Thyroid gland (tissue), 4 donors: ENCODE measurements around the gene ERCC5. TPM values are rescaled to one million over a fixed set of nuclear protein-coding genes. Genes with fewer than 3 reads are reported as not detected.
A peak's percentile ranks its signal among the peaks of the same experiment; 100 is the strongest.

ENCODE experiments used
- DNase-seq, 2 donors: peaks; one replicate each; pipeline ENCODE4 v3.0.0-alpha.2; 2019
- H3K27ac ChIP-seq, 3 donors: fragments of 200-600 bp; sonication (generic); 1 replicate in 2 of 3; 2 replicates in 1 of 3; pipeline ENCODE4 v1.5.1; 2016 to 2019; ENCODE audit warnings: mild to moderate bottlenecking in 1 of 3, moderate library complexity in 1 of 3
- H3K27me3 ChIP-seq: fragments of 200-600 bp; sonication (generic); one replicate; pipeline ENCODE4 v1.5.1; 2019
- H3K36me3 ChIP-seq, 2 donors: fragments of 200-600 bp; sonication (generic); one replicate each; pipeline ENCODE4 v1.5.1; 2016 to 2019
- H3K4me1 ChIP-seq, 2 donors: fragments of 200-600 bp; sonication (generic); one replicate each; pipeline ENCODE4 v1.5.1; 2017 to 2019
- H3K4me3 ChIP-seq, 3 donors: fragments of 200-600 bp; sonication (generic); replicated peaks in 1 of 3; 1 replicate in 2 of 3; 2 replicates in 1 of 3; pipeline ENCODE4 v1.5.1; 2016; ENCODE audit warnings: mild to moderate bottlenecking in 1 of 3
- H3K9me3 ChIP-seq: fragments of 200-600 bp; sonication (generic); one replicate; pipeline ENCODE4 v1.5.1; 2017
- CTCF ChIP-seq, 6 experiments: fragments of 200-600 bp in 3 of 6; fragments of 450-650 bp in 3 of 6; sonication (generic) in 3 of 6; IDR thresholded peaks; one replicate each; pipeline ENCODE4 v1.5.1; 2016 to 2019; ENCODE audit warnings: antibody characterized with exemption in 6 of 6, mild to moderate bottlenecking in 2 of 6, inconsistent platforms in 1 of 6, moderate library complexity in 1 of 6
- POLR2A ChIP-seq, 2 donors: fragments of 450-650 bp; IDR thresholded peaks; one replicate each; pipeline ENCODE4 v1.6.1; 2017; ENCODE audit warnings: antibody characterized with exemption in 2 of 2, mild to moderate bottlenecking in 2 of 2, moderate library complexity in 1 of 2
- WGBS, 2 donors: methylation state at CpG; one replicate each; pipeline ENCODE4 v1.1.5; 2017; 5-methylcytosine and 5-hydroxymethylcytosine counted together
- intact Hi-C: fragments of 100-400 bp; cut with DNase I; formaldehyde crosslinking; loops from one replicate; pipeline ENCODE4 v1.15.1; 2023
- total RNA-seq, 4 donors: library from RNA; depleted of rRNA; stranded (reverse); fragments of >200 nt; gene quantifications; one replicate each; pipeline ENCODE4 v1.2.3, GENCODE V29; 2016

ERCC5 gene
- total RNA-seq, 4 donors from 2014 or later: 57.2 to 119 (median 102) TPM

GRCh38 chr13:102909971-102910370 lies 64.1 kb downstream of the ERCC5 start:
- H3K9me3 ChIP-seq: no peaks in the 10 kb centered on the region
- intact Hi-C loops: no loop called here

GRCh38 chr13:102911336-102911735 lies 65.5 kb downstream of the ERCC5 start:
- no peaks in the 10 kb centered on the region for H3K9me3 ChIP-seq
- intact Hi-C loops: no loop called here
- WGBS, 2 donors: 77 to 79% methylated on average over 6 of the region's 6 CpGs
- H3K27me3 ChIP-seq: no peaks in the 10 kb centered on the region
- DNase-seq: no peak
- TF ChIP-seq CTCF (IDR thresholded peaks at IDR 0.05) (no peak), POLR2A (IDR thresholded peaks at IDR 0.05) (no peak)
- no peak overlapping the region for H3K27ac ChIP-seq
- no peak overlapping the region for H3K4me3 ChIP-seq
- peaks cover 2 to 3% of the 10 kb centered on the region in 2 donors for H3K4me1 ChIP-seq
- no peaks in the 10 kb centered on the region for H3K36me3 ChIP-seq

More at GRCh38 chr13:102909971-102910370, 64.1 kb downstream of the ERCC5 start:
- Histone ChIP-seq H3K4me1 (peaks cover 5 to 10% of the 10 kb centered on the region in 2 donors), H3K4me3 (no peak overlapping the region), H3K27ac (no peak overlapping the region), H3K36me3 (no peaks in the 10 kb centered on the region), H3K27me3 (no peaks in the 10 kb centered on the region)
- DNase-seq: no peak
- TF ChIP-seq POLR2A (IDR thresholded peaks at IDR 0.05) (no peak), CTCF (IDR thresholded peaks at IDR 0.05) (no peak)
- 90 to 94% methylated on average over 3 of the region's 3 CpGs for WGBS, 2 donors

GRCh38 chr13:102912599-102912998 lies 66.8 kb downstream of the ERCC5 start:
- H3K27ac ChIP-seq: no peak overlapping the region
- H3K4me1 ChIP-seq: no peaks in the 10 kb centered on the region
- TF ChIP-seq CTCF (IDR thresholded peaks at IDR 0.05) (no peak), POLR2A (IDR thresholded peaks at IDR 0.05) (no peak)
- 90 to 92% methylated on average over 3 of the region's 3 CpGs for WGBS, 2 donors
- DNase-seq: no peak
- H3K9me3 ChIP-seq: no peaks in the 10 kb centered on the region
- H3K4me3 ChIP-seq: no peak overlapping the region
- H3K36me3 ChIP-seq: no peaks in the 10 kb centered on the region
- no peaks in the 10 kb centered on the region for H3K27me3 ChIP-seq
- intact Hi-C loops: no loop called here

GRCh38 chr13:102913914-102914313 lies 68.1 kb downstream of the ERCC5 start:
- no peaks in the 10 kb centered on the region for H3K36me3 ChIP-seq
- 28 to 31% methylated on average over 7 of the region's 7 CpGs for WGBS, 2 donors
- TF ChIP-seq POLR2A (IDR thresholded peaks at IDR 0.05): no peak
- TF ChIP-seq CTCF (IDR thresholded peaks at IDR 0.05): no peak
- H3K27ac ChIP-seq: no peak overlapping the region
- peak; percentile 32 to 52 for DNase-seq
- no peaks in the 10 kb centered on the region for H3K9me3 ChIP-seq
- no peaks in the 10 kb centered on the region for H3K27me3 ChIP-seq
- intact Hi-C loops: no loop called here
- H3K4me1 ChIP-seq: no peaks in the 10 kb centered on the region
- H3K4me3 ChIP-seq: no peak overlapping the region

GRCh38 chr13:102914339-102914930 lies 68.6 kb downstream of the ERCC5 start:
- 75 to 82% methylated on average over 12 of the region's 12 CpGs for WGBS, 2 donors
- Histone ChIP-seq H3K27me3 (no peaks in the 10 kb centered on the region), H3K4me3 (no peak overlapping the region), H3K36me3 (no peaks in the 10 kb centered on the region), H3K27ac (no peak overlapping the region), H3K9me3 (no peaks in the 10 kb centered on the region), H3K4me1 (no peaks in the 10 kb centered on the region)
- DNase-seq: no peak
- TF ChIP-seq CTCF (IDR thresholded peaks at IDR 0.05) (no peak), POLR2A (IDR thresholded peaks at IDR 0.05) (no peak)
- intact Hi-C loops: no loop called here
